ENCODE results near the gene DMWD. TPM values are rescaled to one million over a fixed set of nuclear protein-coding genes. Genes with fewer than 3 reads are reported as not detected.

The DMWD gene
- total and polyA plus RNA-seq, 2 of the 13 experiments (the other 11 are each of a cell fraction or from before 2014, with no cell fraction given), result 10.3 to 14.9 TPM

GRCh38 chr19:45768984-45769782, 23.5 kb downstream of the DMWD start, which contains the start of gene SIX5 (continued):
- 0 out of 2 replicates have a peak, but pooled peaks have one; percentile 26 for TF ChIP-seq SIX1 (CRISPR knock-in tag; IDR thresholded peaks at IDR 0.05; ENCODE audit: borderline replicate concordance)
- TF ChIP-seq ZNF784 (CRISPR knock-in tag; IDR thresholded peaks at IDR 0.05; ENCODE audit: borderline replicate concordance), result no peak
- TF ChIP-seq ATF2 (CRISPR knock-in tag; IDR thresholded peaks at IDR 0.05), result no peak; the same call in none of the 2 replicates
- TF ChIP-seq CCAR2 (optimal IDR thresholded peaks at IDR 0.05; ENCODE audit: low read depth, low read length), result no peak
- peak; percentile 48; the same call in 1 of the 2 replicates for TF ChIP-seq SNAI1 (CRISPR knock-in tag; IDR thresholded peaks at IDR 0.05; ENCODE audit: borderline replicate concordance)
- no peak for TF ChIP-seq AKNA (CRISPR knock-in tag; IDR thresholded peaks at IDR 0.05; ENCODE audit: borderline replicate concordance)
- TF ChIP-seq TCF12 (IDR thresholded peaks at IDR 0.05), result no peak
- TF ChIP-seq TCF12 (CRISPR knock-in tag; IDR thresholded peaks at IDR 0.05), result peak; percentile 46; the same call in 1 of the 2 replicates
- no peak; the same call in 1 of the 2 replicates for TF ChIP-seq ZNF263 (CRISPR knock-in tag; IDR thresholded peaks at IDR 0.05)
- no peak for TF ChIP-seq ZNF44 (CRISPR knock-in tag; IDR thresholded peaks at IDR 0.05)
- no peak for TF ChIP-seq ZNF720 (CRISPR knock-in tag; IDR thresholded peaks at IDR 0.05)
- TF ChIP-seq ZMYM3 (CRISPR knock-in tag; IDR thresholded peaks at IDR 0.05), result 0 out of 2 replicates have a peak, but pooled peaks have one; percentile 30
- TF ChIP-seq CENPBD1 (CRISPR knock-in tag; IDR thresholded peaks at IDR 0.05; ENCODE audit: borderline replicate concordance, low read depth), result no peak
- TF ChIP-seq RBM39 (IDR thresholded peaks at IDR 0.05; ENCODE audit: low read depth, low read length, poor library complexity, severe bottlenecking), result peak; percentile 22
- TF ChIP-seq RBAK (CRISPR knock-in tag; IDR thresholded peaks at IDR 0.05), result no peak
- TF ChIP-seq RARA (CRISPR knock-in tag; IDR thresholded peaks at IDR 0.05), result peak; percentile 26; the same call in 1 of the 2 replicates
- peak; percentile 94 for TF ChIP-seq POLR2G (IDR thresholded peaks at IDR 0.05; ENCODE audit: low read depth, low read length)
- TF ChIP-seq EED (CRISPR knock-in tag; IDR thresholded peaks at IDR 0.05), result 0 out of 2 replicates have a peak, but pooled peaks have one; percentile 58
- no peak for TF ChIP-seq SP140L (CRISPR knock-in tag; IDR thresholded peaks at IDR 0.05; ENCODE audit: borderline replicate concordance)
- TF ChIP-seq TBX2 (CRISPR knock-in tag; IDR thresholded peaks at IDR 0.05; ENCODE audit: borderline replicate concordance), result peak; percentile 91
